Measurements from ENCODE around the gene PDXDC1. TPM values are rescaled to one million over a fixed set of nuclear protein-coding genes. Genes with fewer than 3 reads are reported as not detected.

The PDXDC1 gene
- total RNA-seq, 2 donors from 2014 or later, result 163 to 202 TPM

DNA sequence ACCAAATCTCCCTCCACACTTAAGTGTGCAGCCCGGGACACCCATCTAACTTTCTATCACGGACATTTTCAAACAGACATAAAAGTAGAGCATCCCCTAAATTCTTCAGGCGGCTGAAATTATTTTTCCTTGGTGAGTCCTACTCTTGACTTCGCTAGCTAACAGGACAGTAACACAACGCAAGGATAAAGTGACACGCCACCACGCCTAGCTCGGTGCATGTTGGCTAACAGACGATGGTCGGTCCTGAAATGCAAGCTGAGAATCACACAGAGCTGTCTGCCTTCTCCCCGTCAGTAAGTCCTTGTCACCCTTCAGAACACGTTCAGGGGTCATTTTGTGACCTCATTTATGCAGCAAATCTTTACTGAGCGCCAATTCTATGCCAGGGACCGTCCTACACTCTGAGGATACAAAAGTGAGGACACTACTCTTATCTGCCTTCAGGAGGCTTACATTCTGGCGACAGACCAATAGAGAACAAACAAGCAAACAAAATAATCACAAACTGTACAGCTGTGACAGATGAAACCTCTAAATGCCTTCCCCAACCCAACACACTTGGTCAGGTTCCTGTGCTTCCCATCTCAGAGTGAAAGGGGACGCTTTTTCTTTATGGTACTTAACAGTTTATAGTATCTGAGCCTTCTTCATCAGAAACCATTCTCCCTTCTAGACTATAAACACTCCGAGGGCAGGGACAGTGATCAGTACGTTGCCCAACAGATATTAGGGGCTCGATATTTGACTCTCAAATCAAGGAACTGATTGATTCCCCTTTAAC, 79.7 kb downstream of the PDXDC1 start:
- Histone ChIP-seq H3K9ac (ENCODE audit: extremely low read depth, low read length, poor library complexity, severe bottlenecking) (peak overlapping the region; percentile 70), H3K4me1 (ENCODE audit: control insufficient read depth, insufficient read depth, low read length) (peaks cover 4% of the 10 kb centered on the region), H3K4me3 (ENCODE audit: low read length) (peak overlapping the region; percentile 93), H3K36me3 (ENCODE audit: control insufficient read depth, insufficient read depth, low read length) (peaks cover 16% of the 10 kb centered on the region), H3K9me3 (ENCODE audit: control insufficient read depth, low read length) (no peaks in the 10 kb centered on the region), H3K27ac (ENCODE audit: low read depth, low read length) (no peak overlapping the region), H3K27me3 (ENCODE audit: control insufficient read depth, insufficient read depth, low read length, poor library complexity, severe bottlenecking) (no peaks in the 10 kb centered on the region)
- WGBS, 2 experiments (ENCODE audit: insufficient coverage in 1 of 2, insufficient read length in 1 of 2), result 91 to 96% methylated on average over 19 of the region's 19 CpGs
- DNase-seq, result no peak
- Mint-ChIP-seq H3K4me3 (peak overlapping the region; percentile 77), H3K36me3 (ENCODE audit: low read depth) (peaks cover 17% of the 10 kb centered on the region), H3K4me1 (peaks cover 16% of the 10 kb centered on the region), H3K27ac (peak overlapping the region; percentile 77), H3K27me3 (ENCODE audit: insufficient read depth) (peaks cover 3% of the 10 kb centered on the region), H3K9me3 (no peaks in the 10 kb centered on the region)
- TF ChIP-seq, protein P1, sequence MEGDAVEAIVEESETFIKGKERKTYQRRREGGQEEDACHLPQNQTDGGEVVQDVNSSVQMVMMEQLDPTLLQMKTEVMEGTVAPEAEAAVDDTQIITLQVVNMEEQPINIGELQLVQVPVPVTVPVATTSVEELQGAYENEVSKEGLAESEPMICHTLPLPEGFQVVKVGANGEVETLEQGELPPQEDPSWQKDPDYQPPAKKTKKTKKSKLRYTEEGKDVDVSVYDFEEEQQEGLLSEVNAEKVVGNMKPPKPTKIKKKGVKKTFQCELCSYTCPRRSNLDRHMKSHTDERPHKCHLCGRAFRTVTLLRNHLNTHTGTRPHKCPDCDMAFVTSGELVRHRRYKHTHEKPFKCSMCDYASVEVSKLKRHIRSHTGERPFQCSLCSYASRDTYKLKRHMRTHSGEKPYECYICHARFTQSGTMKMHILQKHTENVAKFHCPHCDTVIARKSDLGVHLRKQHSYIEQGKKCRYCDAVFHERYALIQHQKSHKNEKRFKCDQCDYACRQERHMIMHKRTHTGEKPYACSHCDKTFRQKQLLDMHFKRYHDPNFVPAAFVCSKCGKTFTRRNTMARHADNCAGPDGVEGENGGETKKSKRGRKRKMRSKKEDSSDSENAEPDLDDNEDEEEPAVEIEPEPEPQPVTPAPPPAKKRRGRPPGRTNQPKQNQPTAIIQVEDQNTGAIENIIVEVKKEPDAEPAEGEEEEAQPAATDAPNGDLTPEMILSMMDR (conservative IDR thresholded peaks at IDR 0.05), result no peak

DNA sequence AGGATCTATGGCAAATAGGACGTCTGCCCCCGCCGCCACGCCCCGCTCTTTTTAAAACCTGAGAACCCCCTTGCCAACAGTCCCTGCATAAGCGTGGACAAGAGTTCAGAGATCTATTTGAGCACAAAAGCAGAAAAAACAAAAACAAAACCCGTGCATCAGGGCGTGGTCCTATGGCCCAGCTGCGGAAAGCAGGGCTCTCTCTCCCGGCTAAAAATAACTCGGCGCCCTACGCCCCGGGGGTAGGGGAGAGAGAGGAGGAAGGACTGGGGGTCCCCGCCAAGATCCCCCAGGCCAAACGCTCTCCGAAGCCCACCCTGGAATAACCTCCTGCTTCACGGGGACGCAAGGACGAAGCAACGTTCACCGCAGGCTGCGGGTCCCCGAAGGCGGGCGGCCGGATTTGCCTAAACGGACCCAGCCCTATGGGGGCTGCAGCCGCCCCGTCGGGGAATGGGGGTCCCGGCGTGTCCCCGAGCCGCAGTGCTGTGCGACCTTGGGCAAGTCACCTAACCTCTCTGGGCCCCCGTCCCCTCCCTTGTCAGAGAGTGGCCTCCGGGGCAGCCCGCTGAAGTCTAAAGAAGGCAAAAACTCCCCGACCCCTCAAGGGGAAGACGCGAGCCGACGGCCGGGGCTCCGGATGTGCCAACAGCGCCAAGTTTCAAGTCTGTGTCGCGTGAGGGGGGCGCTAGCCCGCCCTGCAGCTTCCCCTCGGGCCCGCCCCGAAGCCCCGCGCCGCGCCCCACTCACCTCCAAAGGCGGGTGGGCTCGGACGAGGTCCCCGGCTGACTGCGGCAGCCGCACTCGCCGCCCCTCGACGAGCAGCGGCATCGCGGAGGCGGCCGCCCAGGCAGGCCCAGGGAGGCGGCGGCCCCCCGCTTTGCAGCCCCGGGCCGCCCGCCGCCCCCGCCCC, 80.6 kb downstream of the PDXDC1 start:
- H3K27me3 Mint-ChIP-seq (ENCODE audit: insufficient read depth), result peaks cover 3% of the 10 kb centered on the region
- whole genome bisulfite sequencing, 2 experiments (ENCODE audit: insufficient coverage in 1 of 2, insufficient read length in 1 of 2), result 5 to 21% methylated on average over 17 to 81 of the region's 81 CpGs
- H3K27ac Mint-ChIP-seq, result peak overlapping the region; percentile 77

More for the DNA sequence above, 80.6 kb downstream of the PDXDC1 start:
- Mint-ChIP-seq H3K4me3 (peak overlapping the region; percentile 77), H3K4me1 (peaks cover 14% of the 10 kb centered on the region), H3K9me3 (no peaks in the 10 kb centered on the region), H3K36me3 (ENCODE audit: low read depth) (peaks cover 24% of the 10 kb centered on the region)
- peak overlapping the region; percentile 70 for H3K9ac ChIP-seq (ENCODE audit: extremely low read depth, low read length, poor library complexity, severe bottlenecking)
- TF ChIP-seq, protein P1 (conservative IDR thresholded peaks at IDR 0.05), result peak; percentile 62
- H3K4me1 ChIP-seq (ENCODE audit: control insufficient read depth, insufficient read depth, low read length), result peaks cover 4% of the 10 kb centered on the region
- no peak for DNase-seq
- H3K9me3 ChIP-seq (ENCODE audit: control insufficient read depth, low read length), result no peaks in the 10 kb centered on the region
- no peak overlapping the region for H3K27ac ChIP-seq (ENCODE audit: low read depth, low read length)
- peak overlapping the region; percentile 93 for H3K4me3 ChIP-seq (ENCODE audit: low read length)
- H3K36me3 ChIP-seq (ENCODE audit: control insufficient read depth, insufficient read depth, low read length), result peaks cover 24% of the 10 kb centered on the region
- no peaks in the 10 kb centered on the region for H3K27me3 ChIP-seq (ENCODE audit: control insufficient read depth, insufficient read depth, low read length, poor library complexity, severe bottlenecking)

Measured in endodermal cell (in vitro differentiated cells).